CD14-positive monocyte (primary cell): ENCODE results near the gene ARHGEF10L. TPM values are rescaled to one million over a fixed set of nuclear protein-coding genes. Genes with fewer than 3 reads are reported as not detected.

Experiments
- DNase-seq, 3 donors: peaks; one replicate each; pipeline ENCODE4 v3.0.0-alpha.2; 2011 to 2022
- H2AFZ ChIP-seq: 2 replicates; pipeline ENCODE4 v1.6.0; 2012; ENCODE audit warnings: mild to moderate bottlenecking, low read depth, low read length, inconsistent platforms; ENCODE audit not compliant: insufficient read depth, poor library complexity, severe bottlenecking
- H3K27ac ChIP-seq, 2 donors: 1 replicate in 1 of 2; 2 replicates in 1 of 2; pipeline ENCODE4 v1.5.1; 2012 to 2013; ENCODE audit warnings: low read length in 2 of 2, control low read depth in 1 of 2, inconsistent platforms in 1 of 2, low read depth in 1 of 2, mild to moderate bottlenecking in 1 of 2
- H3K27me3 ChIP-seq, 2 donors: one replicate each; pipeline versions ENCODE4 v1.6.0 to v1.6.1; 2011 to 2013; ENCODE audit warnings: low read length in 2 of 2; ENCODE audit not compliant: control insufficient read depth in 2 of 2, insufficient read depth in 2 of 2
- H3K36me3 ChIP-seq, 2 donors: replicated peaks in 1 of 2; 1 replicate in 1 of 2; 2 replicates in 1 of 2; pipeline versions ENCODE4 v1.5.1 to v1.6.1; 2012 to 2013; ENCODE audit warnings: low read length in 2 of 2, control low read depth in 1 of 2, inconsistent platforms in 1 of 2, mild to moderate bottlenecking in 1 of 2; ENCODE audit not compliant: insufficient read depth in 2 of 2, control insufficient read depth in 1 of 2
- H3K4me1 ChIP-seq, 2 donors: 1 replicate in 1 of 2; 2 replicates in 1 of 2; pipeline versions ENCODE4 v1.5.1 to v1.6.1; 2012 to 2013; ENCODE audit warnings: low read length in 2 of 2, control low read depth in 1 of 2, inconsistent platforms in 1 of 2, mild to moderate bottlenecking in 1 of 2, moderate library complexity in 1 of 2; ENCODE audit not compliant: insufficient read depth in 2 of 2, control insufficient read depth in 1 of 2
- H3K4me2 ChIP-seq: replicated peaks from 2 replicates; pipeline ENCODE3; 2012; ENCODE audit warnings: low read length, moderate library complexity, mild to moderate bottlenecking; ENCODE audit not compliant: poor library complexity, severe bottlenecking; ENCODE audit errors: extremely low read depth
- H3K4me3 ChIP-seq, 3 experiments: fragments of 200-600 bp in 1 of 3; sonication (generic) in 1 of 3; replicated peaks in 1 of 3; 1 replicate in 2 of 3; 2 replicates in 1 of 3; pipeline ENCODE4 v1.5.1; 2011 to 2013; ENCODE audit warnings: low read length in 3 of 3, mild to moderate bottlenecking in 3 of 3, control low read depth in 2 of 3, low read depth in 2 of 3, inconsistent platforms in 1 of 3, moderate library complexity in 1 of 3
- H3K79me2 ChIP-seq: 2 replicates; pipeline ENCODE4 v1.6.0; 2012; ENCODE audit warnings: mild to moderate bottlenecking, control low read depth, inconsistent platforms, low read length, moderate library complexity; ENCODE audit not compliant: insufficient read depth
- H3K9ac ChIP-seq: 2 replicates; pipeline ENCODE4 v1.6.0; 2017; ENCODE audit warnings: low read length, mild to moderate bottlenecking; ENCODE audit not compliant: insufficient read depth, poor library complexity, severe bottlenecking
- H3K9me3 ChIP-seq, 2 donors: replicated peaks in 1 of 2; 1 replicate in 1 of 2; 2 replicates in 1 of 2; pipeline versions ENCODE4 v1.5.1 to v1.6.1; 2012 to 2013; ENCODE audit warnings: low read length in 2 of 2, control low read depth in 1 of 2; ENCODE audit not compliant: control insufficient read depth in 1 of 2, insufficient read depth in 1 of 2
- H4K20me1 ChIP-seq: 2 replicates; pipeline ENCODE4 v1.6.0; 2012; ENCODE audit warnings: mild to moderate bottlenecking, low read length, control low read depth, moderate library complexity; ENCODE audit not compliant: insufficient read depth
- H3K27ac Mint-ChIP-seq, 7 donors: one replicate each; pipeline ENCODE4 v1.8.0; 2020; ENCODE audit warnings: mild to moderate bottlenecking in 7 of 7, mixed read lengths in 7 of 7, moderate library complexity in 6 of 7, inconsistent platforms in 2 of 7
- H3K27me3 Mint-ChIP-seq, 3 donors: one replicate each; pipeline ENCODE4 v1.8.0; 2021 to 2022; ENCODE audit warnings: low read depth in 3 of 3, mild to moderate bottlenecking in 3 of 3, mixed read lengths in 3 of 3, moderate library complexity in 3 of 3, inconsistent platforms in 1 of 3
- H3K36me3 Mint-ChIP-seq, 2 donors: one replicate each; pipeline ENCODE4 v1.8.0; 2020; ENCODE audit warnings: mixed read lengths in 2 of 2, inconsistent platforms in 1 of 2, mild to moderate bottlenecking in 1 of 2
- H3K4me1 Mint-ChIP-seq: one replicate; pipeline ENCODE4 v1.8.0; 2020; ENCODE audit warnings: mild to moderate bottlenecking, mixed read lengths
- H3K4me3 Mint-ChIP-seq, 2 donors: one replicate each; pipeline ENCODE4 v1.8.0; 2020; ENCODE audit warnings: mild to moderate bottlenecking in 2 of 2, mixed read lengths in 2 of 2, moderate library complexity in 1 of 2
- H3K9me3 Mint-ChIP-seq, 7 donors: one replicate each; pipeline ENCODE4 v1.8.0; 2020 to 2022; ENCODE audit warnings: mixed read lengths in 7 of 7, mild to moderate bottlenecking in 6 of 7, moderate library complexity in 6 of 7, inconsistent platforms in 2 of 7
- whole genome bisulfite sequencing: methylation state at CpG from one replicate; pipeline ENCODE4 v1.1.5; 2013; ENCODE audit warnings: missing lambda C conversion rate; ENCODE audit not compliant: insufficient coverage; 5-methylcytosine and 5-hydroxymethylcytosine counted together
- intact Hi-C, 2 donors: fragments of 100-400 bp; cut with micrococcal nuclease; formaldehyde crosslinking; loops; one replicate each; pipeline versions ENCODE4 v1.15.0 to v1.15.1; 2023
- polyA plus RNA-seq, 3 donors: library from polyadenylated mRNA; depleted of rRNA in 1 of 3; unstranded in 2 of 3; stranded (reverse) in 1 of 3; fragments of 300-500 nt in 2 of 3; fragments of >200 nt in 1 of 3; fragmentation: Illumina TruSeq in 2 of 3; gene quantifications; 1 replicate in 2 of 3; 2 replicates in 1 of 3; pipeline ENCODE4 v1.2.3, GENCODE V29; 2012 to 2021
- TF ChIP-seq, protein P1 (sequence below): fragments of 200-600 bp; IDR thresholded peaks from one replicate; pipeline ENCODE4 v1.8.0; 2022; ENCODE audit warnings: antibody characterized with exemption, mild to moderate bottlenecking

Gene ARHGEF10L
- polyA plus RNA-seq, 3 donors, result 20.7 to 95.7 (median 23.7) TPM

DNA sequence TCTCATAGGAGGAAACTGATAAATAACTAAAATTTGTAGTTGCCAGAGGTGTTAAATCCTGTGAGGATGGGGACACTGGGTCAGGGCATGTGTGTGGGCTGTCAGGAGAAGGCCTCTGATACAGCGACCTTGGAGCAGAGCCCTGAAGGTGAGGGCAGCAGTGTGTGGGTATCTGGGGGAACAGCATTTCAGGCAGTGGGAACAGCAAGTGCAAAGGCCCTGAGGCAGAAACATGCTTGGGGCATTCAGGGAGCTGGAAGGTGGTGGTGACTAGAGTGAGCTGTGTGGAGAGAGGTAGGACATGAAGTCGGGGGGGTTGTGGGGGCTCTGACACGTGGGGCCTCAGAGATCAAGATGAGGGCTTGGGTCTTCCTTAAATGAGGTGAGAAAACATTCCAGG is 30.7 kb downstream of the ARHGEF10L start:
- H3K4me1 ChIP-seq, result peaks cover 21 to 23% of the 10 kb centered on the region in 2 donors
- H3K27me3 Mint-ChIP-seq, result peaks cover 13 to 17% (median 16%) of the 10 kb centered on the region in 3 donors
- no peak overlapping the region for H3K27ac ChIP-seq
- no peaks in the 10 kb centered on the region for H3K9me3 ChIP-seq
- peak overlapping the region in 3 of 7 donors; percentile 37 to 69 (median 58) for H3K27ac Mint-ChIP-seq
- H3K9me3 Mint-ChIP-seq, result no peaks in the 10 kb centered on the region
- peak overlapping the region; percentile 24 for H3K4me2 ChIP-seq
- peak overlapping the region; percentile 35 for H3K9ac ChIP-seq
- peaks cover 35% of the 10 kb centered on the region for H3K4me1 Mint-ChIP-seq
- no peaks in the 10 kb centered on the region for H3K36me3 ChIP-seq
- peak overlapping the region in 1 of 3 experiments; percentile 32 for H3K4me3 ChIP-seq
- no peaks in the 10 kb centered on the region for H3K79me2 ChIP-seq
- intact Hi-C loops, result no loop called here
- WGBS, result 100% methylated on average over 3 of the region's 3 CpGs
- H2AFZ ChIP-seq, result peak overlapping the region; percentile 47
- TF ChIP-seq, protein P1, sequence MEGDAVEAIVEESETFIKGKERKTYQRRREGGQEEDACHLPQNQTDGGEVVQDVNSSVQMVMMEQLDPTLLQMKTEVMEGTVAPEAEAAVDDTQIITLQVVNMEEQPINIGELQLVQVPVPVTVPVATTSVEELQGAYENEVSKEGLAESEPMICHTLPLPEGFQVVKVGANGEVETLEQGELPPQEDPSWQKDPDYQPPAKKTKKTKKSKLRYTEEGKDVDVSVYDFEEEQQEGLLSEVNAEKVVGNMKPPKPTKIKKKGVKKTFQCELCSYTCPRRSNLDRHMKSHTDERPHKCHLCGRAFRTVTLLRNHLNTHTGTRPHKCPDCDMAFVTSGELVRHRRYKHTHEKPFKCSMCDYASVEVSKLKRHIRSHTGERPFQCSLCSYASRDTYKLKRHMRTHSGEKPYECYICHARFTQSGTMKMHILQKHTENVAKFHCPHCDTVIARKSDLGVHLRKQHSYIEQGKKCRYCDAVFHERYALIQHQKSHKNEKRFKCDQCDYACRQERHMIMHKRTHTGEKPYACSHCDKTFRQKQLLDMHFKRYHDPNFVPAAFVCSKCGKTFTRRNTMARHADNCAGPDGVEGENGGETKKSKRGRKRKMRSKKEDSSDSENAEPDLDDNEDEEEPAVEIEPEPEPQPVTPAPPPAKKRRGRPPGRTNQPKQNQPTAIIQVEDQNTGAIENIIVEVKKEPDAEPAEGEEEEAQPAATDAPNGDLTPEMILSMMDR, result no peak
- DNase-seq, result no peak
- H3K27me3 ChIP-seq, result no peaks in the 10 kb centered on the region
- H3K36me3 Mint-ChIP-seq, result no peaks in the 10 kb centered on the region
- H4K20me1 ChIP-seq, result no peaks in the 10 kb centered on the region
- peak overlapping the region in 1 of 2 donors; percentile 64 for H3K4me3 Mint-ChIP-seq

DNA sequence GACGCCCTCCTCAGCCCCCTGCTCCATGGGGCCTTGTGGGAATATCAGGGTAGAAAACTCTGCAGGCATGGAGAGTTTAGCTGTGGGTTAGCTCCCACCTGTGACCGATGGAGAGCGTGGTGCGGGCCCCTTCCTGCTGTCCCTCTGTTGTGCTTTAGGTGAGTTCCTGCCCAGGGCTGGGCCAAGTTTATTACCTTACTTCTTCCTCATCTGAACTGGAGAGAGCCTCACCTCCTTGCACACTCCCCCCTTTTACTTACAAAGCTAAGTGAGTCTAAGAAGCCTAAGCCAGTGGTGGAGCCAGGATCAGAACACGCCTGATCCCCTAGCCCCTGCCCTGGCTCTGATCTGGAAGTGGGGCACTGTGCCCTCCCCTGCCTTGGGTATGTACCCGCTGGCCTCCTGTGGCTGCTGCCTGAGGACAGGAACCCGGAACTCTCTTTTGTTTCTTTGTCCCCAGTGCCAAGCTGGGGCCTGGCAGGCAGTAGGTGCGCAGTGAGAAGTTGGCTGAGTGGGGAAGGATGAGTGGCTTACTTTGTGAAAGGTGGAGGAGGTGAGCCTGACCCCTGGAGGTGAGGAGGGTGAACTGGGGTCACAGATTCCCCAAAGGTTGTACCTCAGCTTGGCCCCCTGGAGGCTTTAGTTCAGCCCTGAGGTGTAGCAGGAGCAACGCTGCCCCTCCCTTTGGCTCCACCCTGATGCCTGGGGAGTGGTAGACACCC is 32.9 kb downstream of the ARHGEF10L start:
- no peaks in the 10 kb centered on the region for H3K79me2 ChIP-seq
- H3K9me3 Mint-ChIP-seq, result no peaks in the 10 kb centered on the region
- H3K4me1 Mint-ChIP-seq, result peaks cover 30% of the 10 kb centered on the region
- peaks cover 19 to 21% of the 10 kb centered on the region in 2 donors for H3K4me1 ChIP-seq
- H2AFZ ChIP-seq, result no peak overlapping the region
- H3K27me3 Mint-ChIP-seq, result peaks cover 11 to 16% (median 11%) of the 10 kb centered on the region in 3 donors
- H3K9ac ChIP-seq, result no peak overlapping the region
- TF ChIP-seq, protein P1, result peak; percentile 9
- H3K27ac Mint-ChIP-seq, result no peak overlapping the region
- no peak overlapping the region for H3K27ac ChIP-seq
- H3K36me3 Mint-ChIP-seq, result no peaks in the 10 kb centered on the region
- no peaks in the 10 kb centered on the region for H3K9me3 ChIP-seq
- no peak for DNase-seq
- WGBS, result 96% methylated on average over 3 of the region's 9 CpGs
- H3K4me2 ChIP-seq, result no peak overlapping the region
- H3K4me3 Mint-ChIP-seq, result no peak overlapping the region
- no peaks in the 10 kb centered on the region for H3K27me3 ChIP-seq
- no peak overlapping the region for H3K4me3 ChIP-seq
- intact Hi-C loops, result no loop called here
- H4K20me1 ChIP-seq, result no peaks in the 10 kb centered on the region
- H3K36me3 ChIP-seq, result no peaks in the 10 kb centered on the region
